Camera-type eye (tissue), 1 donor: ENCODE results near the gene POU2F3. TPM values are rescaled to one million over a fixed set of nuclear protein-coding genes. Genes with fewer than 3 reads are reported as not detected.

Source experiments
- total RNA-seq: library from RNA; depleted of rRNA; stranded (reverse); fragments of >200 nt; gene quantifications from one replicate; pipeline ENCODE4 v1.2.3, GENCODE V29; 2014

POU2F3 gene
- total RNA-seq, result 0.27 TPM

GRCh38 chr11:120239713-120240640 is at the start of gene POU2F3:
TSS of gene POU2F3 (plus strand) at chr11:120240140. CDS start at chr11:120240344, 204 bp downstream.

GRCh38 chr11:120210626-120211521 is 29.1 kb upstream of the POU2F3 start, which contains the start of gene OAF:
TSS of gene OAF (plus strand) at chr11:120211032. CDS start at chr11:120211280, 248 bp downstream.

GRCh38 chr11:120324932-120325810 is 85.2 kb downstream of the POU2F3 start, which contains the start of gene TLCD5:
TSS of gene TLCD5 (plus strand) at chr11:120325299. CDS start at chr11:120327442, 2,143 bp downstream.

GRCh38 chr11:120335908-120336640 is 96.1 kb downstream of the POU2F3 start, which contains the start of gene ARHGEF12:
TSS of gene ARHGEF12 (plus strand) at chr11:120336413. CDS start at chr11:120337244, 831 bp downstream.

Other genes starting within 250 kb of the POU2F3 start
- gene TRIM29, start 102.0 kb upstream of the POU2F3 start, total RNA-seq, result 44.5 TPM
- gene OAF, start 29.1 kb upstream of the POU2F3 start, total RNA-seq, result 46.5 TPM
- gene TLCD5, start 85.2 kb downstream of the POU2F3 start, total RNA-seq, result 26.3 TPM
- 241 TPM for gene ARHGEF12, start 96.3 kb downstream of the POU2F3 start, total RNA-seq